HG02840 (cell line): ENCODE measurements around the gene NUP62.
"Not testable (repeated sequence)": the region's sequence is repeated elsewhere in the genome, so short reads cannot be mapped to it uniquely, and the experiment has no call there.

ENCODE experiments used
- ATAC-seq: cut with Tn5 transposase; IDR thresholded peaks from one replicate; pipeline ENCODE4 v1.9.1; 2021; ENCODE audit warnings: mild to moderate bottlenecking, moderate library complexity, moderate number of reproducible peaks; ENCODE audit not compliant: unreplicated experiment, low FRiP score

NUP62 gene

GRCh38 chr19:49952479-49952836, 23.2 kb upstream of the NUP62 start:
- ATAC-seq, result no peak

GRCh38 chr19:49951806-49952478, 22.6 kb upstream of the NUP62 start:
- no peak for ATAC-seq

- no peak for ATAC-seq
Observed at GRCh38 chr19:49950956-49951526, 21.7 kb upstream of the NUP62 start.

GRCh38 chr19:49950590-49950948, 21.3 kb upstream of the NUP62 start:
- no peak for ATAC-seq

- ATAC-seq, result no peak
Observed at GRCh38 chr19:49949742-49950589, 20.7 kb upstream of the NUP62 start.

GRCh38 chr19:49946415-49946814, 17.1 kb upstream of the NUP62 start:
- ATAC-seq, result no peak

- not testable (repeated sequence) for ATAC-seq
Observed at GRCh38 chr19:49944567-49944966, 15.3 kb upstream of the NUP62 start.

GRCh38 chr19:49940482-49940791, 11.1 kb upstream of the NUP62 start:
- no peak for ATAC-seq

- ATAC-seq, result no peak
Observed at GRCh38 chr19:49939721-49940481, 10.6 kb upstream of the NUP62 start.

- no peak for ATAC-seq
Observed at GRCh38 chr19:49938662-49939061, 9.4 kb upstream of the NUP62 start.

GRCh38 chr19:49937750-49938381, 8.6 kb upstream of the NUP62 start:
- no peak for ATAC-seq

- no peak for ATAC-seq
Observed at GRCh38 chr19:49936549-49936948, 7.2 kb upstream of the NUP62 start.

GRCh38 chr19:49933643-49934042, 4.3 kb upstream of the NUP62 start:
- ATAC-seq, result no peak

GRCh38 chr19:49932731-49933131, 3.4 kb upstream of the NUP62 start:
- ATAC-seq, result no peak

- ATAC-seq, result no peak
Observed at GRCh38 chr19:49932041-49932451, 2.7 kb upstream of the NUP62 start.

- ATAC-seq, result no peak
Observed at GRCh38 chr19:49931293-49932040, 2.2 kb upstream of the NUP62 start.

GRCh38 chr19:49930483-49931011, 1.2 kb upstream of the NUP62 start:
- no peak for ATAC-seq

GRCh38 chr19:49929611-49930482, 543 bp upstream of the NUP62 start:
- ATAC-seq, result peak; percentile 61
